GM18520 (cell line): ENCODE results near the gene SEMA4C.
"Not testable (repeated sequence)": the region's sequence is repeated elsewhere in the genome, so short reads cannot be mapped to it uniquely, and the experiment has no call there.

Experiments
- ATAC-seq: cut with Tn5 transposase; IDR thresholded peaks from one replicate; pipeline ENCODE4 v1.9.1; 2021; ENCODE audit not compliant: unreplicated experiment

Gene SEMA4C

DNA sequence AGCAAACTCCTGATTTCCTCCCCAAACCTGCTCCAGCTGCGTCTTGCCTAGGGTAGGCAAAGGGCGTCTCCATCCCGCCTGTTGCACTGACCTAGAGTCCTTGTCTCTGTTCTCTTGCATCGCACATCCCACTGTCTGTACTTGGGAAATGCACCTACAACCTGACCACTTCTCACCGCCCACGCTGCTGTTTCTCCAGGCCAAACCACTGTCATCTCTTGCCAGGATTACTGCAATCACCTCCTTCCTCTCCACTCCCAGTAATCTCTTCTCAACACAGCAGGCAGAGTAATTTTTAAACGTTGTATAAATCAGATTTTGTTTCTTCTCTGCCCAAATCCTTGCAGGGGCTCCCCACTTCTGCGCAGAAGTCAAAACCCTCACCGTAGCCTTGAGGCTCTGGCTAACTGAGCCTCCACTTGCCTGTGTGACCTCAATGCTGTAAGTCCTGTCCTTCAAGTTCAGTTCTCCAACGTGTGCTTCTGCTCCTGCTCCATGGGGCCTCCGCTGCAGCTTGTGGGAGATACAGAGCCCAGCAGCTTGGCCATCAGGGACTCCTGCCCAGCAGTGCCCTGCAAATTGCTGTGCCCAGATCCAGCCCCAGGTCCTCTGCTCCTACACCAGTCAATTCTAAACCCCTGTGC, 27.7 kb upstream of the SEMA4C start:
- ATAC-seq = no peak

DNA sequence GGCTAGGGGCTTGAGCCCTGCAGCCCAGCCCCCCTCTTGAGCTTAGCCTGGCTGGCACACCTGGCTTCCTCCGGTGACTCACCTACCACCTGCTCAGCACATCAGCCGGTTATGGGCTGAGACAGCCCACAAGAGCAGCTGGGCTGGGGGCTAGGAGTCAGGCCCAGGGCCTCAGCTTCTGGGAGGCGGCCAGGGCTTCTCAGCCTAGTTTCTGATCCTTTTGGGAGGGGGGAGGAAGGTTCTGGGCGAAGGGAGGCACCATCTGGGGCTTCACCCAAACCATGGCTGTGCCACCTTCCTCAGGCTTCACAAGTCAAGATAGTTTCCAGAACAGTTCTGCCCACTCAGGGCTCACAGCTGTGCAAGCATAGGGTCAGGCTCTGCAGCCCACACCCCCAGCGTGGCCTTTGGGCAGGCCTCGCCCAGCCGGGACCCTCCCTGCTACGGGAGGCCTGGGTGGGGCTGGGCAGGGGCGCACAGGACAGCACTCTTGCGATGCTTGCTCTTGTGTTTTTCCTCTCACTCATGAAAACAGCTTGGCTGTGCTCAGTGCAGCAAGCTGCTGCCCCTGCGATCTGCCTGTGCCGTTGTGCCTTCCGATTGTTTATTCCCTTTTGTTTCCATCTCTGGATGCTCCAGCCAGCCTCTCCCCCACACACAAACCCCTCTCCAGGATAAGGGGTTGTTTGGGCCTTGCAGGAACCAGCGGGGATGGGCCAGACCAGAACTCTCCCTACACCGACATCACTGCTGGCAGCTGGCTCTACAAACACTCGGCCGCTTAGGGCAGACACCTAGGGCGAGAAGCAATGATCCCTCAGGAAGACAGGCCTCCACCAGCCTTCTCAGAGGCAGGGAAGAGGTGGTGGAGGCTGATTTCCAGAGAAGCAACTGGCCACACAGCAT, 26.1 kb upstream of the SEMA4C start:
- ATAC-seq = no peak

DNA sequence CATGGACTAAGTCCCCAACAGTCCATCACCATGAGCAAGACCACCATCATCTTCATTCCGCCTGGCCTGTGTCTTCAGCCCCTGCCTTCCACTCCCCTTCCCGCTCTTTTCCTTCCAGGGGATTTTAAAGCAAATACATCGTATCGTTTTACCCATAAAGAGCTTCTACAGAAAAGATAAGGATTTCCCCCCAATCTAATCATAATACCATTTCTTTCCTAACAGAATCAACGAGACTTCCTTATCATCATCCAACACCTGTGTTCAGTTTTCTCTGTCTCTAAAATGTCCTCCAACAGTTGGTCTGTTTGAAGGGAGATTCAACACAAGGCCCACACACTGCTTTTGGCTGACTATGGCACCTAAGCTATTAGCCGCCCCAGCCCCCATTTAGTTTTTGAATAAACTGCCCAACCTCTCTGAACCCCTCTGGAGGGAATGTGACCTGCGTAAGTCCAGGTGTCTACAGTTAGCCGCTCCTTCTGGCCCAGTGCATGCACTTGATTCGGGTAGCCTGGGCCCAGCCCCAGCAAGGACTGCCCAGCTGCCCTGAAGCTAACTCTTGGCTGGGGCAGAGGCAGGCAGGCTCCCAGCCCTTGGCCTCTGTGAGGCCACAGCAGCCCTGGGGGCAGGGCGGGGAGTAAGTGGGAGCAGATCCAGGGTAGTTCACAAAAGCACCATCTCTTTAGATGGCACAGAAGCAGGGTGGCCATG, 25.3 kb upstream of the SEMA4C start:
- no peak for ATAC-seq

DNA sequence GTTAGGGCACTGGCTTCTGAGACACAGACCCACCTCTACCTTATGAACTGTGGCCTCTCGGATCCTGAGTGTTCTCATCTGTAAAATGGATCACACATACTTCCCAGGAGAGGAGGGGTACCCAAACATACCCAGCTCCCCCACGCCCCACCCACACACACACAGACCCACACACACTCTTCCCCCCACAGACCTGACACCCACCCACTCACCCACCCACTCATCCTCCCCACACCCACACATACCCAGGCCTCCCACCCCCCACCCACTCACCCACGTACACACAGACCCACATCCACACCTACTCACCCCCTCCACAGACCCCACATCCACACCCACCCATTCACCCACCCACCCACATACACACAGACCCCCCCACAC, 24.3 kb upstream of the SEMA4C start:
- no peak for ATAC-seq

DNA sequence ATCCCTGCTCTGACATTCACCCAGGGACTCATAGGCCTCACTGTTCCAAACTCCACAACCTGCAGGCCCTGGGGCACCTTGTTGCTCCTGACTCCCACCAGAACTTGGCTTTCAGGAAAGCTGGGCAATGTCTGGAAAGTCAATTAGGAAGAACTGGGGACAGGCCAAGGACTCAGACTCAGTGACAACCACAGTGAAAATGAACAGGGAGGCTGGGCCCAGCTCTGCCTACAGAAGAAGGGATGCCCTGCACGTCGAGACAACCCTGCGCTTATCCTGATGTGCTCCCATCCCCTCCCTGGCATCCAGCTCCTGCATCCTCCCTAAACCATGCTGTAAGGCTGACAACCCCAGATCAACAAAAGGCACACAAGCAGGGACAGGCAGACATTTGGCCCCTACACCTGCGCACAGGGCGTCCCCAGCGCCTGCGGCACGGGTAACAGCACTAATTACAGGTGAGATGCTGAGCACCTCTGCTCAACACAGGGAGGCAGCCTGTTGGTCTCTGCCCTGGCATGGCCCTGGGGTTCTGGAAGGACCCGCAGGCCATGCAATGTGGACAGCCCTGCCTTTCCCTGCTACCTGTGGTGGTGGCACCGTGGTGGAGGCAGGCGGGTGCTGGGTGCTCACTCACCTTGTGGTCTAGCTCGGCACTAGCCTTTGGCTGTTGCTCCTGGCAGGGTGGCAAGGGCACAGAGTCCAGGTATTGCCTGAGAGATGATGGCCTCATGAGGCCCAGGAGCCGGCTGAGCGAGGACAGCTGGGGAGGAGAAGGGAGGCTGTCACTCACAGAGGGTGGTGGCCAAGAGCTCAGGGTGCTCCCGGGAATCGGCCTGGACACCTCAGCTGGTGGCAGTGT, 23.6 kb upstream of the SEMA4C start:
- ATAC-seq = no peak

DNA sequence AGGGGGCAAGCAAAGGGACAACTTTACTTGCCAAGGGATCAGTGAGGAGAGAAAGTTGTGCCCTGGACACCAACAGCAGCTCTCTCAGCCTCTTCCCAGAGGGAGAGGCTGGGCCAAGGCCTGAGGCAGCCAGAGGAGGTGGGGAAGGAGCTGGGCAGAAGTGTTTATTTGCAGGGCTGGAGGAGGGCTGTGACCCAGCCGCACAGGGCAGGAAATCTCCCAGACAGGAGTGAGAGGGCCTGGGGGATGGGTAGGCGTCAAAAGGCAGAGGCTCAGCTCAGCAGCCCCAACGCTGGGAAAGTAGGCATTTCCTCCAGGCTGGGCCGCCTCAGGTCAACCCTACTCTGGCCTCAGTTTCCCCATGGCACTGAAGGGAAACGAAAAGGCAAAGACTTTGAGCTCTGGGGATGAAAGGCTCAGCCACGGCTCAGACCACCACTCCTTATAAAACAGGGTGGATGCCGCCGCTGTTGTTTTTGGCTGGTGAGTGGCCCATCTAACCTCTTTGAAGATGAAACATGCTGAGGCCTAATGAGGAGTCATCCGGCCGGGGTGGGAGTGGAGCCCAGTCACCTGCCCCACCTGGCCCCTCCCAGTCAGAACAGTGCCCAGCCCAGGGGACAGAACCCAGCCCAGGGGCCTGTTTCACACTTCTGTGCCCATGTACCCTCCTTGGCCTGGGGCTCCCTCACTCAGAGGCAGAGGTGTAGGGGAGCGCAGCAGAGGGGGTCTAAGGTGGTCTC, 21.9 kb upstream of the SEMA4C start:
- no peak for ATAC-seq

DNA sequence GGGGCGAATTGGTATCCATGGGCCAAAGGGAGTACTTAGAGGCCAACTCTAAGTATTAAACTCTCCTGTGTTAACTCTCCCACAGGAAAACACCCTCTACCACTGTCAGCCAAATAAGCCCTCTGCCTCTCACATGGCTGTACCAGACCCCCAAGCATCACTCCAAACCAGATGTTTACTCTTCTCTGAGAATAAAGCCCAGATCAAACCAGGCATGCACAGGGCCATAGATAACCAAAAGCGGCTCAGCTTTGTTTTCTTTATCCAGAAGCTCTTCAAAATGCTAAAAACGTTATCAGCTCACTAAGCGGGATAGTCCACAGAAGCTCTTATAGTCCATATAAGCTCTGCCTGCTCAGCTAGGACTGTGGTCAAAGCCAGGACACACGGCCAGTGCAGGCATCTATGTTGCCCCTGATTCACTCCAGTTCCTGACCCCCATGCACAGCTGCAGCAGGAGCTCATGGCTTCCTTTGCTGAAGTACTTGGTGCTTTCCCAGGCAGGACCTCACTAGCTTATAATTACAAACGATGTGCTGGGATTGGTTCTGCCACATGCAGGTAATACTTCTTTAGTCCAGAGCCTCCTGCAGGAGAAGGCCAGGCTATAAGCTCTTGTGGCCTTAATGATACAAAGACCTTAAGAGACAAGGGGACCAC, 21.0 kb upstream of the SEMA4C start:
- no peak for ATAC-seq

DNA sequence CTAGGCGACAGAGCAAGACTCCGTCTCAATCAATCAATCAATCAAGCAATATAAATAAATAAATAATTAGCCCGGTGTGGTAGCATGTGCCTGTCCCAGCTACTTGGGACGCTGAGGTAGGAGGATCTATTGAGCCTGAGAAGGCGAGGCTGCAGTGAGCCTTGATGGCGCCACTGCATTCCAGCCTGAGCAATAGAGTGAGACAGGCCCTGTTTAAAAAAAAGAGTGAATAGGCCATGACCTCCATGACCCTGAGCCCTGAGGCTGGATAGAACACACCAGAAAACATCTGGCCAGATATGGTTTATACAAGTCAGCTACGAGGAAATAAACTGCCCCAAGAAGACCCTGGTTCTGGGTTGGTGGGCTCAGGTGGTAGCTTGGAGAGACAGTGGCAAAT, 20.4 kb upstream of the SEMA4C start:
- no peak for ATAC-seq

DNA sequence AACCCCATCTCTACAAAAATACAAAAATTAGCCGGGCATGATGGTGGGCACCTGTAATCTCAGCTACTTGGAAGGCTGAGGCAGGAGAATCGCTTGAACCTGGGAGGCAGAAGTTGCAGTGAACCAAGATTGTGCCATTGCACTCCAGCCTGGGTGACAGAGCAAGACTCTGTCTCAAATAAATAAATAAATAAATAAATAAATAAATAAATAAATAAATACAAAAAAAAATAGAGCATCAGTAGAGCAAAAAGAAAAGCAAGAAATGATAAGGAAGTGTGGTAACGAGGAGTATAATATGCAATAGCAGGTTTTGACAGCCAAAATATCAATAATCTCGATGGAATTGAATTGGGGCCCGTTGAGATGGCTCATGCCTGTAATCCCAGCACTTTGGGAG, 19.6 kb upstream of the SEMA4C start:
- ATAC-seq = not testable (repeated sequence)

DNA sequence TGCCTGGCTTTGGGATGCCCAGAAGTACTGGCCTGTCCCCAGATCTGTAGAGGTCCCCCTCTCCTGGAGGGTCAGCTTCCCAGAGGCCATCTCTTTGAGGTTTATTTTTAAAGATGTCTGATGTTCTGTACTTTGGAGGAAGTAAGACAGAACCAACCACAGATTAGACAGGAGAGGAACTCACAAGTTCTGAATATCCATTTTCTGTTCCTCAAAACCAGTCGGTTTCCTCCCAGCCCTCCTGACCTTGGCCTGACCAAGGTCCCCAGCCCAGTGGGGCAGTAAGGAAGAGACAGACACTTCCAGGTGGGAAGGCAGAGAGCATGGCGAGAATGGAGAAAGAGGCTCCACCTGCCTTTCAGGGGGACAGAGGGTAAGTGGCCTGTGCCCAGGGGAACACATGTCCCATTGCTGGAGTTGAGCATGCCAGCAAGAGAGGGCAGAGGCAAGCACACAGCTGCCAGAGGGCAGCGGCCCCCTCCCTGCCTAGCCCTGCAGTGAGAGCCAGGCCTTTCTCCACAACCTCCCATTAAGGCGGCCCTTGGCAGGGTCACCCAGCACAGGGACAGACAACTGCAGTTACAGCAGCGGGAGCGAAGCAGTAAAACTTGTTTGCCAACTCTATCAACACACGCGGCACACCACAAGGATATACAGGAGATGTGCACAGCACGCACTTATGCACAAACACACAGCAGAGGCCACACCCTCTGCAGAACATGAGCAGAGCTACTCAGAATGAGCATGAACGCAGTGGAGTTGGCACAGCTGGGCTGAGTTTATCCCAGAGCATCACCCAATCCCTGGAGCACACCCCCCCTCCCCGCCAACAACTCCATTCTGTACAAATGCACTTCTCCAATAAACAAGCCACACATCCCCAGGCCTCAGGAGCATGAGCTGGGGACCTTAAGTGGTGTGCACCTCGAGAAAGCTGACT, 18.5 kb upstream of the SEMA4C start:
- no peak for ATAC-seq

DNA sequence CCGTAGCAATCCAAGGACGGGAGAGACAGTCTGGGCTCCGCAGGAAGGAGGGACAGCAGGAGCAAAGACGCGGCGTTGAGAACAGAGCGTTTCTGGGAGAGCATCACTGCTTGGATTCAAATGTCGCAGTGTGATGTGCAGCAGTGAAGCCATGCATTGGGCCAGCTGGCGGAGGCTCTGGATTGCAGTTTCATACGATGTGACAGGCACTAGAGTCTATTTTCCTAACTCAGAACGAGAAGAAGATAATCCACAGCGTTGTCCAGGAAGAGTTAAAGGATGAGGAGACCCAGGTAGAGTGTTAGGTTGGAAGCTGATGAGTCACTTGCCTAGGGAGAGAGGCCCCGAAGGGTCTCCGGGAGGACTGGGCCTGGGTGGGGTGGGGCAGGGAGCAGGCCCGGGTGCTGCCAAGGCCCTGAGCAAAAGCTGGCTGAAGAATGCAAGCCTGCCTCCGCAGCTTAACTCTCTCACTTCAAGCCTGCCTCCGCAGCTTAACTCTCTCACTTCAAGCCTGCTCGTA, 17.7 kb upstream of the SEMA4C start:
- ATAC-seq = no peak

DNA sequence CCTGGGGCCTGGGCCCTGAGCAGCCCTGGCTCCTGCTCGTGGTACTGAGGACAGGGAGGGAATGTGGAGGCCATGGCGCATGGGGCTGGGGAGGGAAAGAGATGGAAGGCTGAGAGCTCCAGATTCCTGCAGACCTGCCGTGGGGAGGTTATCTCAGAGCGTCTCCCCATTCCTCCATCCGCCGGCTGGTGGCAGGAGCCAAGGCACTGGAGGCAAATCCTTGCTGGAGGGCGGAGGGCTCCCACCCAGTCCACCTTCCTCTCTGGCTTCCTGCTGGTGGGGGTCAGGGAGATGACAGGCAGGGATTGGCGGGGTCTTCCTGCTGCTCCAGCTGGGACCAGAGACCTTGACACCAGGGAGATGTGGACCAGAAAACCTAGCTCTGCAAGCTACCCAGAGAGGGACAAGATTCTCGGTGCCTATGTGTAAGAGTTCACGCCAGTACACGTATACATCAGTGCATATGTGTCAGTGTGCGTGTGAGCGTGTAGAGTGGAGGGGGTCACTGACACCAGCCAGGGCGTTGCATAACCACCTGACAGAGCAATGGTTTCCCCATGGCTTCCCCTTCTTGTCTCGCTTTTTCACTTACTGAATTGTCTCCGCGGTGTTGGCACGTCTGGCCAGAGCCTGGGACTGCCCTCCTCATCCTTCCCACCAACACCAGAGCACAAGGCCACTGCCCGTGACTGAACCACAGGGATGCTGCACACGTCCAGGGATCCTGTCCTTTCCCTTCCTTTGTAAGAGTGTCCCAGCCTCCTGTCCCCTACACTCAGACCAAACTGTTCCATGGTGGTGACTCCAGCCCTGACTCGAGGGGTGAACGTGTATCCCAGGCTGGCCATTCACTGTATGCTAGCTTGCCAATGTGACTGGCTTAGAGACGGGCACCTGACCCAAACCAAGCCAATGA, 15.8 kb upstream of the SEMA4C start:
- no peak for ATAC-seq

DNA sequence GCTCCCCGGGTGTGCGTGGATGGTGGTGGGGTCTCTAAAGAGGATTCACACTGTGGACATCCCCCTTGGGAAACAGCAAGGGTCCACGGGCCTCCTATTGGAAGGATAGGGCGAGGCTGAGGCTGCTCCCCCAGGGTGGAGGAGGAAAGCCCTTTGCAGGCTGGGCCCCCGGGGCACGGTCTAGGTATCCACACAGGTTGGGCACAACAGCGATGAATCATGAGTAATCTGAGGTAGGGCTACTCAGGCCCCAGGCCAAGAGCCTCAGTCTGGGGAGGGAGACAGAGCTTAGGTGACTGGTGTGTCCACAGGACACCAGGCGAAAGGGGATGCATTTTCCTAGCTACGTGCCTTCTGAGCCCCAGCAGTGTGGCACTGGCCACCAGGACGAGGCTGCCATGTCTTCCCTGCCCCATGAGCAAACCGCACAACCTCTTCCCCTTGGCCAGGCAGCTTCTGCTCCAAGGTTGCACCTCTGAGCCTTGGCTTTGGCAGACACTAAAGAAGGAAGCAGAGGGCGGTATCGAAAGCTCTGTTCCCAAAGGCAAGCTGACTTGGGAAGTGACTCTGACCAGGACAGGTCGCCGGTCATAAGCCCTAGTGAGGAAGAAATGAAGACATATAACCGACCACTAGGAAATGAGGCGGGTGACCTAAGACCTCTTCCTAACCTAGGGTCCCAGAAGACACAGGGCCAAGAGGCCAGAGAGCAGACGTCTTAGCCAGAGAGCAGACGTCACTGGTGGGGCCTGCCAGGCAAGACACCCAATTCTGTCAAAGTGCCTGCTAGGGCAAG, 14.6 kb upstream of the SEMA4C start:
- ATAC-seq = no peak

DNA sequence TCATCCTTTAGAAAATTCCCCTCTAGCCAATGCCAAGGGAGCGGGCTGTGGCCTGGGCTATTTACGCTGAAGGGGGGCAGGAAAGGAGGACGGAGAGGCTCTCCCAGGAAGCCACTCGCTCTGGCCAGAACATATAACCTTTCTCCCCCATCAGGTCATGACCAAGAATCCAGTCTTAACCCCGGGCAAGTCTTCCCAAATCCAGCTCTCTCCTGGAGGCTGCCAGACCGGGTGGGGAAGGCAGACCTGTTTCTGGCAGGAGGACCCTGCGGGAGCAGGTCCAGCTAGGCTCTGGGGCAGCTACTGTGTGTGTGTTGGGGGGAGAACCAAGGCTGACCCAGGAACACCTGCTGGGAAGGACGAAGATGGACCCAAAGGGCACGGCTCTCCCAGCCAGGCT, 13.4 kb upstream of the SEMA4C start:
- ATAC-seq = no peak

DNA sequence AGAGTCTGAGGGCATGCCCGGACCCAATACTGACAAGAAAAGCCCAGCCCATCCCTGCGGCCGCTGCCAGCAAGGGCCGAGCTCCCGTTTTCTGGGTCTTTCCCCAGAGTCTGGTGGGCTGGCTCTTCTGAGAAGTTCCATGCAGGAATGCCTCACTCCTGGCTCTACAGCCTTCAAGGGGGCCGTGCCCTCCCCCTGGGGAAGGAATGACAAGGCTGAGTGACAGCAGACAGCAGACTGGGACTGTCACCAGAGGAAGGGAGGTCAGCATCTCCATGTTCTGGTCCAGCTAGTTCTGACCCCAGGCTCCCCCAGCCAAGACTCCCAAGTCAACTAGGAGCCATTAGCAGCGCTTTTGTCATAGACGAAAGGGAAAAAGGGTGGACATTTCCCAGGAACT, 13.0 kb upstream of the SEMA4C start:
- ATAC-seq = no peak

DNA sequence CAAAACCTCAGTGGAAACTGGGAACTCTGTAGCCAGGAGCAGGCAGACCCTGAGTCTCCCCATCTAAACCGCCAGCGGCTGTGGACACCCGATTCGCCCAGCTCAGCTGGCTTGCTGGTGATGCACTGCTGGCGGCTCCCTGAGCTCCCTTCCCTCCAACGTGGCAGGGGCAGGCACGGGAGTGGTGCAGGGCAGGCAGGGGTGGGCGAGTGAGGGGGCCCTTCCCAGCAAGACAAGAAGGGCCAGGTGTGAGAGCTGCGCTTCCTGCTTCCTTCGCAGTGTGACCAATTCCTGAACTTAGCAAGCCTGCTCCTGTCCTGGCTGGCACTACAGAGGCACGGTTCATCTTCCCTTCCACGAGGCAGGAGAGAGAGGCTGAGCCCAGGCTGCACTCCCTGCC, 12.3 kb upstream of the SEMA4C start:
- ATAC-seq = no peak
